Stimulated activated CD8-positive, alpha-beta memory T cell treated with anti-CD3 and anti-CD28 coated beads, Interleukin-4, amount 100 ng/mL, for 24 hours (primary cell): ENCODE measurements around the gene BBS9.
"Not testable (repeated sequence)": the region's sequence is repeated elsewhere in the genome, so short reads cannot be mapped to it uniquely, and the experiment has no call there.

Experiments
- DNase-seq: peaks from one replicate; pipeline ENCODE4 v3.0.0-alpha.2; 2020; ENCODE audit warnings: low read depth

Gene BBS9

GRCh38 chr7:33432821-33433220 is 303.5 kb downstream of the BBS9 start:
- no peak for DNase-seq

GRCh38 chr7:33433357-33433756 is 304.0 kb downstream of the BBS9 start:
- DNase-seq, result no peak

GRCh38 chr7:33444511-33444910 is 315.1 kb downstream of the BBS9 start:
- DNase-seq, result no peak

- DNase-seq, result no peak
These were observed 317.2 kb downstream of the BBS9 start for GRCh38 chr7:33446551-33446950.

- no peak for DNase-seq
These were observed 318.7 kb downstream of the BBS9 start for GRCh38 chr7:33448035-33448434.

GRCh38 chr7:33449847-33450246 is 320.5 kb downstream of the BBS9 start:
- DNase-seq, result no peak

GRCh38 chr7:33452805-33453502 is 323.6 kb downstream of the BBS9 start:
- no peak for DNase-seq

GRCh38 chr7:33457039-33457438 is 327.7 kb downstream of the BBS9 start:
- no peak for DNase-seq

- DNase-seq, result no peak
These were observed 329.2 kb downstream of the BBS9 start for GRCh38 chr7:33458581-33458980.

- DNase-seq, result no peak
These were observed 330.0 kb downstream of the BBS9 start for GRCh38 chr7:33459340-33459751.

GRCh38 chr7:33463131-33463530 is 333.8 kb downstream of the BBS9 start:
- DNase-seq, result no peak

GRCh38 chr7:33466203-33466602 is 336.8 kb downstream of the BBS9 start:
- no peak for DNase-seq

- no peak for DNase-seq
These were observed 342.4 kb downstream of the BBS9 start for GRCh38 chr7:33471636-33472242.

GRCh38 chr7:33472348-33473025 is 343.1 kb downstream of the BBS9 start:
- no peak for DNase-seq

- DNase-seq, result no peak
These were observed 348.5 kb downstream of the BBS9 start for GRCh38 chr7:33477719-33478480.

- DNase-seq, result not testable (repeated sequence)
These were observed 355.1 kb downstream of the BBS9 start for GRCh38 chr7:33484476-33484875.

GRCh38 chr7:33485747-33486493 is 356.6 kb downstream of the BBS9 start:
- no peak for DNase-seq

GRCh38 chr7:33486633-33487032 is 357.3 kb downstream of the BBS9 start:
- DNase-seq, result no peak

GRCh38 chr7:33487998-33488682 is 358.8 kb downstream of the BBS9 start:
- no peak for DNase-seq

GRCh38 chr7:33494474-33494873 is 365.1 kb downstream of the BBS9 start:
- no peak for DNase-seq

- DNase-seq, result no peak
These were observed 365.8 kb downstream of the BBS9 start for GRCh38 chr7:33495207-33495606.
